GM06990 (cell line): ENCODE results near the gene CHMP4B.

ENCODE experiments used
- DNase-seq: peaks from one replicate; pipeline ENCODE4 v3.0.0-alpha.2; 2011; ENCODE audit not compliant: insufficient read length; ENCODE audit errors: extremely low read depth
- H3K27me3 ChIP-seq: replicated peaks from 2 replicates; pipeline ENCODE4 v1.6.0; 2011; ENCODE audit warnings: low read length; ENCODE audit not compliant: control insufficient read depth, insufficient read depth
- H3K36me3 ChIP-seq: 2 replicates; pipeline ENCODE4 v1.5.1; 2011; ENCODE audit warnings: low read length; ENCODE audit not compliant: control insufficient read depth, insufficient read depth
- H3K4me3 ChIP-seq: replicated peaks from 2 replicates; pipeline ENCODE4 v1.5.1; 2011; ENCODE audit warnings: low read depth, mild to moderate bottlenecking, control low read depth, low read length
- TF ChIP-seq, protein P1 (sequence below): IDR thresholded peaks from 2 replicates; pipeline ENCODE4 v1.5.1; 2011; ENCODE audit warnings: low read length, control low read depth, mild to moderate bottlenecking, inconsistent platforms; ENCODE audit not compliant: insufficient read depth, poor library complexity, severe bottlenecking

The CHMP4B gene

GRCh38 chr20:33837096-33837830, 26.1 kb downstream of the CHMP4B start:
- Histone ChIP-seq H3K27me3 (no peaks in the 10 kb centered on the region), H3K36me3 (no peaks in the 10 kb centered on the region; the same call in none of the 2 replicates), H3K4me3 (no peak overlapping the region)
- DNase-seq = no peak
- TF ChIP-seq, protein P1, sequence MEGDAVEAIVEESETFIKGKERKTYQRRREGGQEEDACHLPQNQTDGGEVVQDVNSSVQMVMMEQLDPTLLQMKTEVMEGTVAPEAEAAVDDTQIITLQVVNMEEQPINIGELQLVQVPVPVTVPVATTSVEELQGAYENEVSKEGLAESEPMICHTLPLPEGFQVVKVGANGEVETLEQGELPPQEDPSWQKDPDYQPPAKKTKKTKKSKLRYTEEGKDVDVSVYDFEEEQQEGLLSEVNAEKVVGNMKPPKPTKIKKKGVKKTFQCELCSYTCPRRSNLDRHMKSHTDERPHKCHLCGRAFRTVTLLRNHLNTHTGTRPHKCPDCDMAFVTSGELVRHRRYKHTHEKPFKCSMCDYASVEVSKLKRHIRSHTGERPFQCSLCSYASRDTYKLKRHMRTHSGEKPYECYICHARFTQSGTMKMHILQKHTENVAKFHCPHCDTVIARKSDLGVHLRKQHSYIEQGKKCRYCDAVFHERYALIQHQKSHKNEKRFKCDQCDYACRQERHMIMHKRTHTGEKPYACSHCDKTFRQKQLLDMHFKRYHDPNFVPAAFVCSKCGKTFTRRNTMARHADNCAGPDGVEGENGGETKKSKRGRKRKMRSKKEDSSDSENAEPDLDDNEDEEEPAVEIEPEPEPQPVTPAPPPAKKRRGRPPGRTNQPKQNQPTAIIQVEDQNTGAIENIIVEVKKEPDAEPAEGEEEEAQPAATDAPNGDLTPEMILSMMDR = no peak

DNA sequence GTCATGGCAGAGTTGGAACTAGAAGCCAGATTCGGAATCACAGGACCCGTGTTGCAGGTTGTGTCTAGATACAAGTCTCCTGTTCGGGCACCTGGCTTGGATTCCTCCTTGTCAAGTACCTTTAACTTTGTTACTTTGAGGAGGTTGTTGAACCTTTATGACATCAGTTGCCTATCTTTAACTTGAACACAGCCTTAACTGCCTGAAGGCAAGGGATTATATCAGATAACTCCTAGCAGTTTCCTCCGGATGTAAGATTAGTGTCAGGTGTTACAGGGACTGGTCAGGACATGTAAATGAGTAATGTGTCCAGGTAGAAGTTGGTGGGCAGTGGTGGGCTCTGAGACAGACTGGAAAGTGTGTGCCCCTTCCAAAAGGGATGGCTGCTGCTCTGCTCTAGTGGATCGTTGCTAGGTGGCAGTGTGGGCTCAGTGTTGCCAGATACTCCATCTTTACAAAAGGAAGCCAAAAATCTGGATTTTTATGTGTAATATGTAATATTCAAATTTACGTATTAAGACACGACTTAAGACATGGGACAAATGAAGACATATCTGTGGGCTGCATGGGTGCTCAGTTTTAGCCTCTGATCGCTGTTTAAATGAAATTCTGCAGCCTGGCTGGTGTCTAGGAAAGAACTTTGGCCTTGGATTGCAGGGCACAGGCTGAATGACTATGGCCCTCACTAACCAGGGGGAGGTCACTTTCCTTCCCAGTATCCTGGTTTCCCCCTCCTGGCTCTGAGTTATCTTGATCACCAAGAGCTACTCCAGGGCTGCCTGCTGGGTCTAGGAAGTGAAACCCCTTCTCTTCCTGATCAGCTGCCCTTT, 27.1 kb downstream of the CHMP4B start:
- DNase-seq = no peak
- TF ChIP-seq, protein P1 = peak; percentile 23
- no peaks in the 10 kb centered on the region for H3K27me3 ChIP-seq
- no peak overlapping the region for H3K4me3 ChIP-seq
- no peaks in the 10 kb centered on the region; the same call in none of the 2 replicates for H3K36me3 ChIP-seq

DNA sequence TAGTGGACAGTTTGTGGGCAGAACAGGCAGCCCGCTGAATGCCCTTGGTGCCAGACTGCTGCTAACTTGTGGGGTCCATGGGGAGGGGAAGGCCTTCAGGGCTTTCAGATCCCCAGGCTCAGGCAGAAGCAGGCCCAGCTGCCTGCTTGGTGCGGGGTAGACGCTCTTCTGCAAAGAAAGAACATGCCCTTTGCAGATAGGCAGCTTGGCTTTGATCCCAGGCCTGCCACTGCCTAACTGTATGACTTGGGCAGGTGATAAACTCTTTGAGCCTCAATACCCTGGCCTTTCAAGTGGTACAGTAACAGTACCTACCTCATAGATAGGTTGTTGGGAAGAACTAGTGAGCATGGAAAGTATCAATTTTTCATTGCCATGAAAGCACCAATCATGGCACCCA, 28.4 kb downstream of the CHMP4B start:
- TF ChIP-seq, protein P1 = no peak
- H3K4me3 ChIP-seq = no peak overlapping the region
- no peaks in the 10 kb centered on the region for H3K27me3 ChIP-seq
- H3K36me3 ChIP-seq = no peaks in the 10 kb centered on the region; the same call in none of the 2 replicates
- DNase-seq = no peak

GRCh38 chr20:33840160-33840559, 29.0 kb downstream of the CHMP4B start:
- no peak for DNase-seq
- Histone ChIP-seq H3K36me3 (no peaks in the 10 kb centered on the region; the same call in none of the 2 replicates), H3K27me3 (no peaks in the 10 kb centered on the region), H3K4me3 (no peak overlapping the region)
- TF ChIP-seq, protein P1 = no peak

- no peak overlapping the region for H3K4me3 ChIP-seq
- DNase-seq = no peak
- H3K27me3 ChIP-seq = no peaks in the 10 kb centered on the region
These were observed 29.7 kb downstream of the CHMP4B start for GRCh38 chr20:33840759-33841435.

More at GRCh38 chr20:33840759-33841435, 29.7 kb downstream of the CHMP4B start:
- TF ChIP-seq, protein P1 = no peak
- no peaks in the 10 kb centered on the region; the same call in 1 of the 2 replicates for H3K36me3 ChIP-seq
